WTC11 (cell line): ENCODE data around the gene KLRD1. TPM values are rescaled to one million over a fixed set of nuclear protein-coding genes. Genes with fewer than 3 reads are reported as not detected.
A peak's percentile ranks its signal among the peaks of the same experiment; 100 is the strongest.
"Not testable (repeated sequence)": the region's sequence is repeated elsewhere in the genome, so short reads cannot be mapped to it uniquely, and the experiment has no call there.

Source experiments
- ATAC-seq: fragments of 200-7000 bp; cut with Tn5 transposase; 2 replicates; pipeline ENCODE4 v1.10.0; 2021; ENCODE audit warnings: mild to moderate bottlenecking, moderate library complexity
- CTCF ChIA-PET: fragments of 300-600 bp; sonication (Branson Sonifier 250); formaldehyde crosslinking; loops from one replicate; lab custom pipeline; 2021; ENCODE audit warnings: antibody characterized with exemption; lab: Charles Lee
- POLR2A ChIA-PET: fragments of 350-600 bp; sonication (Branson Sonifier 250); formaldehyde crosslinking; loops from one replicate; lab custom pipeline; 2021; ENCODE audit warnings: antibody characterized with exemption; lab: Charles Lee
- DNase-seq: peaks from one replicate; pipeline ENCODE4 v3.0.0; 2021; ENCODE audit warnings: low spot score
- H3K27ac Mint-ChIP-seq: 2 replicates; pipeline ENCODE4 v1.8.0; 2021; ENCODE audit warnings: mixed read lengths
- H3K27me3 Mint-ChIP-seq: 2 replicates; pipeline ENCODE4 v1.8.0; 2021; ENCODE audit warnings: low read depth, mild to moderate bottlenecking, moderate library complexity, mixed read lengths
- H3K36me3 Mint-ChIP-seq: 2 replicates; pipeline ENCODE4 v1.8.0; 2021; ENCODE audit warnings: mixed read lengths
- H3K4me1 Mint-ChIP-seq: 2 replicates; pipeline ENCODE4 v1.8.0; 2022; ENCODE audit warnings: mixed read lengths
- H3K4me3 Mint-ChIP-seq: 2 replicates; pipeline ENCODE4 v1.8.0; 2021; ENCODE audit warnings: mild to moderate bottlenecking, moderate library complexity, mixed read lengths
- H3K9me3 Mint-ChIP-seq: 2 replicates; pipeline ENCODE4 v1.8.0; 2021; ENCODE audit warnings: mixed read lengths
- AR ChIP-seq: fragments of 250-450 bp; sonication (Bioruptor Pico); IDR thresholded peaks from 2 replicates; pipeline ENCODE4 v1.9.0; 2021; ENCODE audit warnings: mild to moderate bottlenecking
- ARID4B ChIP-seq: sonication (generic); formaldehyde crosslinking; IDR thresholded peaks from 2 replicates; pipeline ENCODE4 v1.8.0; 2023; ENCODE audit warnings: missing genetic modification reagents, mild to moderate bottlenecking, borderline replicate concordance
- CREM ChIP-seq: sonication (generic); formaldehyde crosslinking; IDR thresholded peaks from 2 replicates; pipeline ENCODE4 v1.8.1; 2022; ENCODE audit warnings: mild to moderate bottlenecking, missing genetic modification reagents, moderate library complexity
- E2F1 ChIP-seq: sonication (generic); formaldehyde crosslinking; IDR thresholded peaks from 2 replicates; pipeline ENCODE4 v1.8.0; 2022; ENCODE audit warnings: mild to moderate bottlenecking, missing genetic modification reagents
- EMX1 ChIP-seq: fragments of 250-450 bp; sonication (Bioruptor Pico); IDR thresholded peaks from 2 replicates; pipeline ENCODE4 v1.8.0; 2021; ENCODE audit warnings: mild to moderate bottlenecking
- FOXK1 ChIP-seq: sonication (generic); formaldehyde crosslinking; IDR thresholded peaks from 2 replicates; pipeline ENCODE4 v1.8.0; 2022; ENCODE audit warnings: mild to moderate bottlenecking, moderate library complexity, missing genetic modification reagents
- IRF2 ChIP-seq: sonication (generic); formaldehyde crosslinking; IDR thresholded peaks from 2 replicates; pipeline ENCODE4 v1.8.0; 2022; ENCODE audit warnings: low read depth, missing genetic modification reagents, borderline replicate concordance
- JAZF1 ChIP-seq: fragments of 250-450 bp; sonication (Bioruptor Pico); IDR thresholded peaks from 2 replicates; pipeline ENCODE4 v1.9.0; 2021; ENCODE audit warnings: moderate library complexity, mild to moderate bottlenecking, inconsistent platforms
- KAT7 ChIP-seq: sonication (generic); formaldehyde crosslinking; IDR thresholded peaks from 2 replicates; pipeline ENCODE4 v1.8.1; 2023; ENCODE audit warnings: missing genetic modification reagents, mild to moderate bottlenecking, borderline replicate concordance
- NR1H2 ChIP-seq: sonication (generic); formaldehyde crosslinking; IDR thresholded peaks from 2 replicates; pipeline ENCODE4 v1.9.0; 2021; ENCODE audit warnings: mild to moderate bottlenecking, moderate library complexity, missing genetic modification reagents
- SMAD4 ChIP-seq: sonication (generic); formaldehyde crosslinking; IDR thresholded peaks from 2 replicates; pipeline ENCODE4 v1.8.0; 2022; ENCODE audit warnings: mild to moderate bottlenecking, missing genetic modification reagents
- TEAD1 ChIP-seq: sonication (generic); formaldehyde crosslinking; IDR thresholded peaks from 2 replicates; pipeline ENCODE4 v1.8.0; 2022; ENCODE audit warnings: mild to moderate bottlenecking, missing genetic modification reagents
- ZBTB43 ChIP-seq: sonication (generic); formaldehyde crosslinking; IDR thresholded peaks from 2 replicates; pipeline ENCODE4 v1.8.1; 2023; ENCODE audit warnings: mild to moderate bottlenecking, missing genetic modification reagents
- ZNF138 ChIP-seq: sonication (generic); formaldehyde crosslinking; conservative IDR thresholded peaks from 2 replicates; pipeline ENCODE4 v1.8.1; 2022; ENCODE audit warnings: mild to moderate bottlenecking, moderate library complexity, missing genetic modification reagents
- total RNA-seq: library from RNA; stranded (reverse); gene quantifications from 3 replicates; pipeline ENCODE4 v1.2.3, GENCODE V29; 2021

The KLRD1 gene
- total RNA-seq, 1 experiment from 2014 or later: 0.55 TPM

GRCh38 chr12:10320643-10321042, 13.0 kb downstream of the KLRD1 start (continued):
- TF ChIP-seq AR (no peak), IRF2 (no peak)
- TF ChIP-seq, all 79 proteins: peak for 0

- Mint-ChIP-seq H3K9me3 (peaks cover 25% of the 10 kb centered on the region), H3K4me1 (peaks cover 15% of the 10 kb centered on the region)
- CTCF ChIA-PET, DNase-seq, H3K27me3 Mint-ChIP-seq, H3K4me3 Mint-ChIP-seq, H3K36me3 Mint-ChIP-seq, H3K27ac Mint-ChIP-seq, POLR2A ChIA-PET, ATAC-seq: not testable (repeated sequence)
Observed at GRCh38 chr12:10328691-10329090, 21.0 kb downstream of the KLRD1 start.

GRCh38 chr12:10331642-10332239, 24.1 kb downstream of the KLRD1 start:
- TF ChIP-seq AR: no peak
- no peak for TF ChIP-seq CREM (CRISPR knock-in tag)
- TF ChIP-seq ZBTB43: no peak
- TF ChIP-seq TEAD1: no peak
- no peak for TF ChIP-seq ARID4B (CRISPR knock-in tag)
- no peak for TF ChIP-seq FOXK1 (CRISPR knock-in tag)
- no peak for TF ChIP-seq E2F1 (CRISPR knock-in tag)
- TF ChIP-seq SMAD4 (CRISPR knock-in tag): no peak
- no peak for TF ChIP-seq NR1H2 (CRISPR knock-in tag)
- no peak for TF ChIP-seq EMX1
- no peak for TF ChIP-seq ZNF138 (CRISPR knock-in tag)
- TF ChIP-seq JAZF1 (CRISPR knock-in tag): no peak
- TF ChIP-seq KAT7: no peak
- Mint-ChIP-seq H3K4me1 (peaks cover 23% of the 10 kb centered on the region), H3K9me3 (peaks cover 18% of the 10 kb centered on the region), H3K36me3 (peaks cover 7% of the 10 kb centered on the region; the same call in 1 of the 2 replicates), H3K4me3 (no peak overlapping the region), H3K27ac (no peak overlapping the region), H3K27me3 (no peaks in the 10 kb centered on the region)
- peak; percentile 81 for ATAC-seq
- ChIA-PET POLR2A (no interaction called here), CTCF (interaction anchor here (0.8 to 1.6 kb wide), 7 partner anchors 9 to 227 kb away, joined by 3 to 4 read pairs (median 3); no protein-coding TSS in a partner anchor)
- DNase-seq: no peak

GRCh38 chr12:10336196-10336595, 28.5 kb downstream of the KLRD1 start:
- Mint-ChIP-seq H3K4me1 (peaks cover 39% of the 10 kb centered on the region), H3K4me3 (peak overlapping the region; percentile 47)
- H3K9me3 Mint-ChIP-seq, H3K27me3 Mint-ChIP-seq, DNase-seq, POLR2A ChIA-PET, H3K27ac Mint-ChIP-seq, ATAC-seq, H3K36me3 Mint-ChIP-seq, CTCF ChIA-PET: not testable (repeated sequence)

GRCh38 chr12:10338470-10338869, 30.8 kb downstream of the KLRD1 start:
- CTCF ChIA-PET: interaction anchor here (0.6 kb wide), 1 partner anchor 26 kb away, joined by 4 read pairs; no protein-coding TSS in a partner anchor
- H3K9me3 Mint-ChIP-seq: peaks cover 21% of the 10 kb centered on the region
- H3K4me3 Mint-ChIP-seq: peak overlapping the region; percentile 65
- H3K36me3 Mint-ChIP-seq, POLR2A ChIA-PET, DNase-seq, ATAC-seq, H3K27ac Mint-ChIP-seq, H3K27me3 Mint-ChIP-seq: not testable (repeated sequence)
- H3K4me1 Mint-ChIP-seq: peaks cover 30% of the 10 kb centered on the region
